HCT116 (cell line): ENCODE measurements around the gene EEF2. TPM values are rescaled to one million over a fixed set of nuclear protein-coding genes. Genes with fewer than 3 reads are reported as not detected.
A peak's percentile ranks its signal among the peaks of the same experiment; 100 is the strongest.
"Not testable (repeated sequence)": the region's sequence is repeated elsewhere in the genome, so short reads cannot be mapped to it uniquely, and the experiment has no call there.

ENCODE experiments used
- ATAC-seq: fragments of 200-7000 bp; cut with Tn5 transposase; 2 replicates; pipeline ENCODE4 v1.9.1; 2020; ENCODE audit warnings: mild to moderate bottlenecking, moderate library complexity
- BruUV-seq: library from RNA; stranded (reverse); fragments of 400-500 nt; replicated peaks from 2 replicates; lab custom pipeline; 2021; lab: Mats Ljungman, UMichigan
- CTCF ChIA-PET: fragments of 300-600 bp; sonication (Branson Sonifier 250); formaldehyde crosslinking; loops from one replicate; lab custom pipeline; 2021; ENCODE audit warnings: antibody characterized with exemption; lab: Charles Lee
- POLR2A ChIA-PET: fragments of 300-600, 350-600 bp; sonication (Branson Sonifier 250); formaldehyde crosslinking; loops from one replicate; lab custom pipeline; 2021; ENCODE audit warnings: antibody characterized with exemption; lab: Charles Lee
- RAD21 ChIA-PET, 2 experiments: fragments of 300-600 bp; sonication (Branson Sonifier 250); formaldehyde crosslinking; loops; one replicate each; lab custom pipeline; 2023; ENCODE audit warnings: low total read pairs in 2 of 2; ENCODE audit not compliant: uncharacterized antibody in 2 of 2, unreplicated experiment in 2 of 2, low non-redundant PET in 1 of 2; lab: Charles Lee
- DNase-seq: peaks from one replicate; pipeline ENCODE4 v3.0.0-alpha.2; 2010; ENCODE audit warnings: low read depth, low spot score
- H2AFZ ChIP-seq: fragments of 200-600 bp; shearing (Covaris generic), sonication (generic); 2 replicates; pipeline ENCODE4 v1.6.1; 2017; ENCODE audit warnings: low read depth, mixed run types, mixed read lengths, antibody characterized with exemption, low read length; ENCODE audit not compliant: poor library complexity, severe bottlenecking
- H3K27ac ChIP-seq: 2 replicates; pipeline ENCODE4 v1.5.1; 2012; ENCODE audit warnings: low read depth, low read length
- H3K27me3 ChIP-seq: fragments of 200-600 bp; sonication (generic); 2 replicates; pipeline ENCODE4 v1.6.1; 2016; ENCODE audit warnings: mixed run types, low read length, mixed read lengths; ENCODE audit not compliant: insufficient read depth
- H3K36me3 ChIP-seq, 2 experiments: fragments of 200-500 bp in 1 of 2; fragments of 200-600 bp in 1 of 2; sonication (Bioruptor generic) in 1 of 2; sonication (generic) in 1 of 2; 2 replicates each; pipeline versions ENCODE4 v1.5.1 to v1.6.1; 2014 to 2016; ENCODE audit warnings: low read length in 2 of 2, inconsistent platforms in 1 of 2, mixed read lengths in 1 of 2, mixed run types in 1 of 2; ENCODE audit not compliant: insufficient read depth in 2 of 2, control insufficient read depth in 1 of 2
- H3K4me1 ChIP-seq, 2 experiments: fragments of 200-600 bp in 1 of 2; sonication (generic) in 1 of 2; 2 replicates each; pipeline versions ENCODE4 v1.5.1 to v1.6.1; 2012 to 2017; ENCODE audit warnings: low read length in 2 of 2, inconsistent platforms in 1 of 2, mild to moderate bottlenecking in 1 of 2, mixed read lengths in 1 of 2, mixed run types in 1 of 2, moderate library complexity in 1 of 2; ENCODE audit not compliant: insufficient read depth in 2 of 2, control insufficient read depth in 1 of 2
- H3K4me2 ChIP-seq: fragments of 200-600 bp; sonication (generic); 2 replicates; pipeline ENCODE4 v1.6.1; 2017; ENCODE audit warnings: mixed run types, low read length, mixed read lengths
- H3K4me3 ChIP-seq, 2 experiments: fragments of 200-600 bp in 1 of 2; sonication (generic) in 1 of 2; replicated peaks in 1 of 2; 2 replicates each; pipeline ENCODE4 v1.5.1; 2011 to 2016; ENCODE audit warnings: low read length in 2 of 2, control low read depth in 1 of 2, low read depth in 1 of 2, mild to moderate bottlenecking in 1 of 2, mixed read lengths in 1 of 2, mixed run types in 1 of 2
- H3K79me2 ChIP-seq: fragments of 200-600 bp; sonication (generic); 2 replicates; pipeline ENCODE4 v1.6.1; 2017; ENCODE audit warnings: mild to moderate bottlenecking, mixed run types, low read length, moderate library complexity, mixed read lengths; ENCODE audit not compliant: insufficient read depth
- H3K9ac ChIP-seq: fragments of 200-600 bp; sonication (generic); 2 replicates; pipeline ENCODE4 v1.6.1; 2016; ENCODE audit warnings: low read length, mixed read lengths
- H3K9me2 ChIP-seq: fragments of 200-600 bp; sonication (generic), shearing (Covaris generic); 2 replicates; pipeline ENCODE4 v1.6.1; 2017; ENCODE audit warnings: mixed run types, mild to moderate bottlenecking, moderate library complexity; ENCODE audit not compliant: insufficient read depth
- H3K9me3 ChIP-seq, 2 experiments: fragments of 200-500 bp in 1 of 2; fragments of 200-600 bp in 1 of 2; sonication (Bioruptor generic) in 1 of 2; sonication (generic) in 1 of 2; 2 replicates each; pipeline ENCODE4 v1.6.1; 2014 to 2017; ENCODE audit warnings: low read length in 2 of 2, mixed read lengths in 2 of 2, inconsistent platforms in 1 of 2, low read depth in 1 of 2, mild to moderate bottlenecking in 1 of 2, mixed run types in 1 of 2, moderate library complexity in 1 of 2; ENCODE audit not compliant: control insufficient read depth in 1 of 2, insufficient read depth in 1 of 2
- H4K20me1 ChIP-seq: fragments of 200-600 bp; sonication (generic), shearing (Covaris generic); 2 replicates; pipeline ENCODE4 v1.6.1; 2017; ENCODE audit warnings: mixed run types, mild to moderate bottlenecking, moderate library complexity; ENCODE audit not compliant: insufficient read depth
- EGR1 ChIP-seq: IDR thresholded peaks from 2 replicates; pipeline ENCODE4 v1.6.1; 2012; ENCODE audit warnings: low read depth
- EZH2phosphoT487 ChIP-seq: fragments of 200-600 bp; IDR thresholded peaks from 2 replicates; pipeline ENCODE4 v1.6.1; 2018; ENCODE audit warnings: antibody characterized with exemption, borderline replicate concordance
- JUND ChIP-seq: IDR thresholded peaks from 2 replicates; pipeline ENCODE4 v1.6.1; 2012
- POLR2A ChIP-seq: IDR thresholded peaks from 2 replicates; pipeline ENCODE4 v1.7.0; 2011; ENCODE audit warnings: borderline replicate concordance; ENCODE audit not compliant: insufficient read depth, insufficient read length; ENCODE audit errors: extremely low read depth
- SP1 ChIP-seq: IDR thresholded peaks from 2 replicates; pipeline ENCODE4 v1.6.1; 2012; ENCODE audit warnings: low read depth
- SRF ChIP-seq: IDR thresholded peaks from 2 replicates; pipeline ENCODE4 v1.6.1; 2012; ENCODE audit warnings: low read depth
- TCF7L2 ChIP-seq: IDR thresholded peaks from 2 replicates; pipeline ENCODE4 v1.7.0; 2011; ENCODE audit warnings: borderline replicate concordance, inconsistent platforms; ENCODE audit not compliant: insufficient read depth, insufficient read length; ENCODE audit errors: extremely low read depth
- YY1 ChIP-seq: IDR thresholded peaks from 2 replicates; pipeline ENCODE4 v1.6.1; 2011; ENCODE audit warnings: low read length, low read depth, moderate library complexity, mild to moderate bottlenecking; ENCODE audit not compliant: insufficient replicate concordance; ENCODE audit errors: extremely low read depth
- ZNF274 ChIP-seq: fragments of 200-500 bp; sonication (Bioruptor generic); IDR thresholded peaks from 2 replicates; pipeline ENCODE4 v1.6.1; 2014; ENCODE audit warnings: mild to moderate bottlenecking, low read depth, low read length, inconsistent platforms
- intact Hi-C: fragments of 100-400 bp; cut with micrococcal nuclease; formaldehyde crosslinking; loops from 2 replicates; pipeline ENCODE4 v1.10.0; 2022
- total RNA-seq: library from RNA; stranded (reverse); gene quantifications from one replicate; pipeline ENCODE4 v1.2.1, GENCODE V29; 2021; ENCODE audit not compliant: unreplicated experiment
- TF ChIP-seq, protein P1 (sequence below): IDR thresholded peaks from 2 replicates; pipeline ENCODE4 v1.6.1; 2012
- TF ChIP-seq, protein P2 (sequence below): IDR thresholded peaks from 2 replicates; pipeline ENCODE4 v1.6.1; 2011; ENCODE audit warnings: mild to moderate bottlenecking, low read length, moderate library complexity; ENCODE audit not compliant: insufficient replicate concordance; ENCODE audit errors: extremely low read depth
- TF ChIP-seq, protein P3 (sequence below): IDR thresholded peaks from 2 replicates; pipeline ENCODE4 v1.6.1; 2012; ENCODE audit warnings: low read depth

EEF2 gene
- total RNA-seq, 1 experiment from 2014 or later, result 3,796 TPM

DNA sequence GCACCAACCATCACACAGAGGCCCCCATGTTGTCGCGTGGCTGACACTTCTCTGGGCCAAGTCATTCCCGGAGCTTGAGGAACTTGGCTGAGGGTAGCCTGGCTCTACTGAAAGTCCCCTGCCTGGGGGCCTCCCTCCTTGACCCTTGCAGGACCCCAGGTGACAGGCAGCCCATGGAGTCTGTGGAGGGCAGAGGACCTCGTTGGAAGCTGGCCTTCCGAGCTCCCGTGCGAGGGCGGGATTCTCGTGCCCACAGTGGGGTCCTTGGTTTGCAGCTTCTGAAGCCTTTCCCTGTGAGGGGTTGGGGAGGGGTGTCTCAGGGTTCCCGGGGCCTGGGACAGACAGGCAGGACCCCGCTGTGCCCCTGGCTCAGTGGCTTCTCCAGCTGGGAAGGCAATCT lies 36.0 kb downstream of the EEF2 start (continued):
- TF ChIP-seq, protein P1, sequence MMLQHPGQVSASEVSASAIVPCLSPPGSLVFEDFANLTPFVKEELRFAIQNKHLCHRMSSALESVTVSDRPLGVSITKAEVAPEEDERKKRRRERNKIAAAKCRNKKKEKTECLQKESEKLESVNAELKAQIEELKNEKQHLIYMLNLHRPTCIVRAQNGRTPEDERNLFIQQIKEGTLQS, result no peak
- no peak for TF ChIP-seq JUND
- TF ChIP-seq, all 23 proteins: peak for 0

DNA sequence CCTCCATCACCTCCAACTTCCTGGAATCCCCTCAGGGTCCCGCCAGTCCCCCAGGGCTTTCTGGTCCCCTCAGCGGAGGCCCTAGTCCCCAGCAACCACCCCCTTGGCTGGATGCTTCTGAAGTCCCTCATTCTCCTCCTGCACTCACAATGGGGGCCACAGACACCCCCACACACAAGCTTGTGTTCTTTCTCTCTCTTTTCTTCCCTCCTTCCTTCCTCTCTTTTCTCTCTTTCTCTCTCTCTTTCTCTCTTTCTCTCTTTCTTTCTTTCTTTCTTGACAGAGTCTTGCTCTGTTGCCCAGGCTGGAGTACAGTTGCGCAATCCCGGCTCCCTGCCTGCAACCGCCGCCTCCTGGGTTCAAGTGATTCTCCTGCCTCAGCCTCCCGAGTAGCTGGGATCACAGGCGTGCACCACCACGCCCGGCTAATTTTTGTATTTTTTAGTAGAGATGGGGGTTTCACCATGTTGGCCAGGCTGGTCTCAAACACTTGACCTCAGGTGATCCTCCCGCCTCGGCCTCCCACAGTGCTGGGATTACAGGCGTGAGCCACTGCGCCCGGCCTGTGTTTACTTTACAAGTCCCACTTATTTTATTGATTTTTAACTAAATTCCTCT lies 37.8 kb downstream of the EEF2 start:
- H3K4me1 ChIP-seq, DNase-seq, H3K9ac ChIP-seq, intact Hi-C loops, H3K4me3 ChIP-seq, H2AFZ ChIP-seq, H3K27ac ChIP-seq, H4K20me1 ChIP-seq, POLR2A ChIA-PET, CTCF ChIA-PET, RAD21 ChIA-PET, H3K79me2 ChIP-seq, H3K36me3 ChIP-seq, BruUV-seq, H3K4me2 ChIP-seq, ATAC-seq, H3K9me2 ChIP-seq, H3K27me3 ChIP-seq, H3K9me3 ChIP-seq: not testable (repeated sequence)

DNA sequence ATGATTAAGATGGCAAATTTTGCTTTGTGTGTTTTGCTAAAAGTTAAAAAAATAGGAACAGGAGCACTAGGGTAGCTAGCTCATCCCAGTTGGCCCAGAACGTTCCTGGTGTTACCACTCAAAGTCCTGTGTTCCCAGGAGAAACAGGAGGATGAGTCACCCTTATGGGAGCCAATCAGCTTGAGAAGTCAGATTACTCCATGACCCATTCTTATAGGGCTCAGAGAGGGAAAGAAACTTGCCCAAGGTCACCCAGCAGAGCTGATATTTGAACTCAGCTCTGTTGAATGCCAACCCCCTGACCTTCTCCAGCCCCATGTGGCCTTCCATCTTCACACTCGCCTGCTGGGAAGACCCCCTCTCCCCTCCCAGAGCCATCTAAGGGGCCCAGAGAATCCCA lies 39.4 kb downstream of the EEF2 start:
- no peaks in the 10 kb centered on the region for H3K9me2 ChIP-seq
- no peaks in the 10 kb centered on the region for H3K36me3 ChIP-seq
- ChIA-PET RAD21 (no interaction called here), POLR2A (no interaction called here), CTCF (no interaction called here)
- intact Hi-C loops, result no loop called here
- H3K27me3 ChIP-seq, result no peaks in the 10 kb centered on the region
- no TSS peak for BruUV-seq
- H3K4me3 ChIP-seq, result no peak overlapping the region
- no peak overlapping the region for H3K4me2 ChIP-seq
- no peaks in the 10 kb centered on the region for H4K20me1 ChIP-seq
- H3K4me1 ChIP-seq, result 0 out of 4 replicates have a peak, but pooled peaks cover 0 to 3% of the 10 kb centered on the region in 2 experiments
- H2AFZ ChIP-seq, result no peak overlapping the region
- H3K27ac ChIP-seq, result no peak overlapping the region
- no peak overlapping the region for H3K9ac ChIP-seq
- no peaks in the 10 kb centered on the region for H3K79me2 ChIP-seq
- H3K9me3 ChIP-seq, result no peaks in the 10 kb centered on the region
- peak; percentile 42; the same call in 1 of the 2 replicates for ATAC-seq
- no peak for DNase-seq
- TF ChIP-seq POLR2A (no peak), EGR1 (no peak), TCF7L2 (no peak), EZH2phosphoT487 (no peak), YY1 (no peak), SRF (no peak), ZNF274 (no peak), SP1 (no peak)
- TF ChIP-seq, protein P2, sequence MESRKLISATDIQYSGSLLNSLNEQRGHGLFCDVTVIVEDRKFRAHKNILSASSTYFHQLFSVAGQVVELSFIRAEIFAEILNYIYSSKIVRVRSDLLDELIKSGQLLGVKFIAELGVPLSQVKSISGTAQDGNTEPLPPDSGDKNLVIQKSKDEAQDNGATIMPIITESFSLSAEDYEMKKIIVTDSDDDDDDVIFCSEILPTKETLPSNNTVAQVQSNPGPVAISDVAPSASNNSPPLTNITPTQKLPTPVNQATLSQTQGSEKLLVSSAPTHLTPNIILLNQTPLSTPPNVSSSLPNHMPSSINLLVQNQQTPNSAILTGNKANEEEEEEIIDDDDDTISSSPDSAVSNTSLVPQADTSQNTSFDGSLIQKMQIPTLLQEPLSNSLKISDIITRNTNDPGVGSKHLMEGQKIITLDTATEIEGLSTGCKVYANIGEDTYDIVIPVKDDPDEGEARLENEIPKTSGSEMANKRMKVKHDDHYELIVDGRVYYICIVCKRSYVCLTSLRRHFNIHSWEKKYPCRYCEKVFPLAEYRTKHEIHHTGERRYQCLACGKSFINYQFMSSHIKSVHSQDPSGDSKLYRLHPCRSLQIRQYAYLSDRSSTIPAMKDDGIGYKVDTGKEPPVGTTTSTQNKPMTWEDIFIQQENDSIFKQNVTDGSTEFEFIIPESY, result no peak
- TF ChIP-seq, protein P3, sequence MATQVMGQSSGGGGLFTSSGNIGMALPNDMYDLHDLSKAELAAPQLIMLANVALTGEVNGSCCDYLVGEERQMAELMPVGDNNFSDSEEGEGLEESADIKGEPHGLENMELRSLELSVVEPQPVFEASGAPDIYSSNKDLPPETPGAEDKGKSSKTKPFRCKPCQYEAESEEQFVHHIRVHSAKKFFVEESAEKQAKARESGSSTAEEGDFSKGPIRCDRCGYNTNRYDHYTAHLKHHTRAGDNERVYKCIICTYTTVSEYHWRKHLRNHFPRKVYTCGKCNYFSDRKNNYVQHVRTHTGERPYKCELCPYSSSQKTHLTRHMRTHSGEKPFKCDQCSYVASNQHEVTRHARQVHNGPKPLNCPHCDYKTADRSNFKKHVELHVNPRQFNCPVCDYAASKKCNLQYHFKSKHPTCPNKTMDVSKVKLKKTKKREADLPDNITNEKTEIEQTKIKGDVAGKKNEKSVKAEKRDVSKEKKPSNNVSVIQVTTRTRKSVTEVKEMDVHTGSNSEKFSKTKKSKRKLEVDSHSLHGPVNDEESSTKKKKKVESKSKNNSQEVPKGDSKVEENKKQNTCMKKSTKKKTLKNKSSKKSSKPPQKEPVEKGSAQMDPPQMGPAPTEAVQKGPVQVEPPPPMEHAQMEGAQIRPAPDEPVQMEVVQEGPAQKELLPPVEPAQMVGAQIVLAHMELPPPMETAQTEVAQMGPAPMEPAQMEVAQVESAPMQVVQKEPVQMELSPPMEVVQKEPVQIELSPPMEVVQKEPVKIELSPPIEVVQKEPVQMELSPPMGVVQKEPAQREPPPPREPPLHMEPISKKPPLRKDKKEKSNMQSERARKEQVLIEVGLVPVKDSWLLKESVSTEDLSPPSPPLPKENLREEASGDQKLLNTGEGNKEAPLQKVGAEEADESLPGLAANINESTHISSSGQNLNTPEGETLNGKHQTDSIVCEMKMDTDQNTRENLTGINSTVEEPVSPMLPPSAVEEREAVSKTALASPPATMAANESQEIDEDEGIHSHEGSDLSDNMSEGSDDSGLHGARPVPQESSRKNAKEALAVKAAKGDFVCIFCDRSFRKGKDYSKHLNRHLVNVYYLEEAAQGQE, result no peak
